Stimulated activated CD4-positive, alpha-beta T cell treated with anti-CD3 and anti-CD28 coated beads, Interleukin-2, amount 100 ng/mL, for 4 hours (primary cell): ENCODE results near the gene SCG3.
"Not testable (repeated sequence)": the region's sequence is repeated elsewhere in the genome, so short reads cannot be mapped to it uniquely, and the experiment has no call there.

Experiments
- DNase-seq: peaks from one replicate; pipeline ENCODE4 v3.0.0-alpha.2; 2020; ENCODE audit warnings: low read depth

The SCG3 gene

DNA sequence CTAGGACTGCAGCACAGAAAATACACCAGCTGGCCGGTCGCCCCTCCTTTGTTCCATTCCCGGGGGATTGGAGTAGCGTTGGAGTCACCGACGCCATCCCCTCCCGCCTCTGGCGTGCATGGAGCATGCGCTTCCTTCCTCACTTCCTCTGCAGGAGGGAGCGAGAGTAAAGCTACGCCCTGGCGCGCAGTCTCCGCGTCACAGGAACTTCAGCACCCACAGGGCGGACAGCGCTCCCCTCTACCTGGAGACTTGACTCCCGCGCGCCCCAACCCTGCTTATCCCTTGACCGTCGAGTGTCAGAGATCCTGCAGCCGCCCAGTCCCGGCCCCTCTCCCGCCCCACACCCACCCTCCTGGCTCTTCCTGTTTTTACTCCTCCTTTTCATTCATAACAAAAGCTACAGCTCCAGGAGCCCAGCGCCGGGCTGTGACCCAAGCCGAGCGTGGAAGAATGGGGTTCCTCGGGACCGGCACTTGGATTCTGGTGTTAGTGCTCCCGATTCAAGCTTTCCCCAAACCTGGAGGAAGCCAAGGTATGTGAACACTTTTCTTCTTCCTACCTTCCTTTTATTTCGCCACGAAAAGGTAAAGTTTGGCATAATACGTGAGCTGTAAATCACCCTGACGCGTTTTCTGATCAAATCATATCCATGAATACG lies at the start of gene SCG3:
TSS of gene SCG3 (plus strand) at position 201 of the 661 bp plus-strand sequence. CDS start at position 454, 253 bp downstream.
- peak; percentile 9 for DNase-seq

DNA sequence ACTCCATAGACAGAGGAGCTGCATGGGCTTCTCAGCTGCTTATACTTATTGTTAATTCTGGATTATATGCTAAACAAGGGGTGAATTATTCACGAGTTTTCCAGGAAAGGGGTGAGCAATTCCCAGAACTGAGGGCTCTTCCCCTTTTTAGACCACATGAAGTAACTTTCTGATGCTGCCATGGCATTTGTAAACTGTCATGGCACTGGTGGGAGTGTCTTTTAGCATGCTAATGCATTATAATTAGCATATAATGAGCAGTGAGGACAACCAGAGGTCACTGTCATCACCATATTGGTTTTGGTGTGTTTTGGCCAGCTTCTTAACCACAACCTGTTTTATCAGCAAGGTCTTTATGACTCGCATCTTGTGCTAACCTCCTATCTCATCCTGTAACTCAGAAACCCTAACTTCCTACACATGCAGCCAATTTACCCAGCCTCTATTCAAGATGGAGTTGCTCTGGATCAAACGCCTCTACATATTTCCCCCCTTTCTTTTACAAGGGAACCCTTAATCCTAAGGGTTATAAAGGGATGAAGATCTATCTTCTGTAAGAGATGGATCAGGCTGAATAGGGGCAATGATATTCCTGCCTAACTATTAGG lies 46.6 kb upstream of the SCG3 start:
- no peak for DNase-seq

DNA sequence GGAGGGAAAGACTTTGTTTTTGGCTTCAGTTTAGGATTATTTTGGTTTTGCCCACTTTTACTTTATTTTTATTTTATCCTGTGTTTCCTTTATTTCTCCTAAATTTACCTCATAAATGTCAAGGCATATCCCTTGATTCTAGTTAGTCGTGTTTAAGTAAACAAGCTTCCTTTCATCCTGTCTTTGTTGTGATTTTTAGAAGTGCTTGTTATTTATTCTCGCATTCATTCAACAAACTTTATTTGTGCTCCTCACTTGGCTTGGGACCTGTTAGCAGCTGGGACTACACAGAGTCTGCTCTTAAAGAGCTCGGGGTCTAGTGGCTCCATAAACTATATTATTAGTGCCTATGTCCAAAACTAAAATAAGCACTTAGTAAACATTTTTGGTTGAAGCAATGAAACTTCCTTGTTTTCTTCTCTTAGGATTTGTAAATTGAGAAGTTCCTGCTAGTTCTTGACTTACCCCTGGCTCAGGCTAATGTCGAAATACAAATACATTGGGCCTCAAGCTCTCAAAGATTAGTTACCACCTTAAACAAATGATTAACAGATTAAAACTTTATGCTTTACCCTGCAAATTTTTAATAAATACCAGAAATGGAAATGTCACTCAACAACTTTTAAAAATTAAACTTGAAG lies 39.7 kb upstream of the SCG3 start:
- no peak for DNase-seq

DNA sequence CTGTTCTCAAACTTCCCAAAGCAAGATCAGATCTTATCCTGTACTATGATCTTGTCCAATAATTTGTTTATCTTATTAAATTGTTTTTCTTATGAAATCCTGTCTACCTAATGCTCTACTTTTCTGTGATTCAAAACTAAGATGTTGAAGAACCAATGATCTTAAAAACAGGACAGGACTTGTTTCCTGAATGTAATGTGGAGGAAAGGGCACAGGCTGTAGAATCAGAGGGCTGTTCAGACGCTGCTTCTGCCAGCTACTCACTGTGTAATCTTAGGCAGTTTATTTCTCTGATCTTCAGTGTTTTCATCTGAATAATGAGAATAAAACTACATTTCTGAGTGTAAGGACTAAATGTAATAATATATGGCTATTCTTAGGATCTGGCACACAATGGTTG lies 38.6 kb upstream of the SCG3 start:
- DNase-seq: no peak

DNA sequence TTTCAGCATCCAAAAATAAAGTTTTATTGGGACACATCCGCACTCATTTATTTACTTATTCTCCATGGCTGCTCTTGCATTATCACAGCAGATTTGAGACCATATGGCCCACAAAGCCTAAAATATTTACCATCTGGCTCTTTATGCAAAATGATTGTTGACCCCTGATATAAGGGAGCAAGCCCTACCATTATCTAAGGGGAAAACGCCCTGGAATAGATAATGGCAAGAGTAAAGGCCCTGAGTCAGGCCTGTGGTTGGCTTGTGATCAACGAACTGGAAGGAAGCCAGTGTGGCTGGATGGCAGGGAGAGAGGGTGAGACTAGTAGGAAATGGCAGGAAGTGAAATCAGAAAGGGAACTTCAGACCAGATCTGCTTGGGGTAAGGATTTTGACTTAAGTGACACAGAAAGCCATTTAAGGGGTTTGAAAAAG lies 34.2 kb upstream of the SCG3 start:
- DNase-seq: no peak

DNA sequence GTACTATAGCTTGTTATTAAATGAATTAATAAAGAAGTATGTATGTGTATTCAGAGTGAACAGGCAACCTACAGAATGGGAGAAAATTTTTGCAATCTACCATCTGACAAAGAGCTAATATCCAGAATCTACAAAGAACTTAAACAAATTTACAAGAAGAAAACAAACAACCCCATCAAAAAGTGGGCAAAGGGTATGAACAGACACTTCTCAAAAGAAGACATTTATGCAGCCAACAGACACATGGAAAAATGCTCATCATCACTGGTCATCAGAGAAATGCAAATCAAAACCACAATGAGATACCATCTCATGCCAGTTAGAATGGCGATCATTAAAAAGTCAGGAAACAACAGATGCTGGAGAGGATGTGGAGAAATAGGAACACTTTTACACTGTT lies 33.2 kb upstream of the SCG3 start:
- DNase-seq: not testable (repeated sequence)

DNA sequence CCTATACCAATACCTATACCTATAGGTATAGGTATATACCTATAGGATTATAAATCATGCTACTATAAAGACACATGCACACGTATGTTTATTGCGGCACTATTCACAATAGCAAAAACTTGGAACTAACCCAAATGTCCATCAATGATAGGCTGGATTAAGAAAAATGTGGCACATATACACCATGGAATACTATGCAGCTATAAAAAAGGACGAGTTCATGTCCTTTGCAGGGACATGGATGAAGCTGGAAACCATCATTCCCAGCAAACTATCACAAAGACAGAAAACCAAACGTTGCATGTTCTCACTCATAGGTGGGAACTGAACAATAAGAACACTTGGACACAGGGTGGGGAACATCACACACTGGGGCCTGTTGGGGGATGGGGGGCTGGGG lies 32.7 kb upstream of the SCG3 start:
- not testable (repeated sequence) for DNase-seq

DNA sequence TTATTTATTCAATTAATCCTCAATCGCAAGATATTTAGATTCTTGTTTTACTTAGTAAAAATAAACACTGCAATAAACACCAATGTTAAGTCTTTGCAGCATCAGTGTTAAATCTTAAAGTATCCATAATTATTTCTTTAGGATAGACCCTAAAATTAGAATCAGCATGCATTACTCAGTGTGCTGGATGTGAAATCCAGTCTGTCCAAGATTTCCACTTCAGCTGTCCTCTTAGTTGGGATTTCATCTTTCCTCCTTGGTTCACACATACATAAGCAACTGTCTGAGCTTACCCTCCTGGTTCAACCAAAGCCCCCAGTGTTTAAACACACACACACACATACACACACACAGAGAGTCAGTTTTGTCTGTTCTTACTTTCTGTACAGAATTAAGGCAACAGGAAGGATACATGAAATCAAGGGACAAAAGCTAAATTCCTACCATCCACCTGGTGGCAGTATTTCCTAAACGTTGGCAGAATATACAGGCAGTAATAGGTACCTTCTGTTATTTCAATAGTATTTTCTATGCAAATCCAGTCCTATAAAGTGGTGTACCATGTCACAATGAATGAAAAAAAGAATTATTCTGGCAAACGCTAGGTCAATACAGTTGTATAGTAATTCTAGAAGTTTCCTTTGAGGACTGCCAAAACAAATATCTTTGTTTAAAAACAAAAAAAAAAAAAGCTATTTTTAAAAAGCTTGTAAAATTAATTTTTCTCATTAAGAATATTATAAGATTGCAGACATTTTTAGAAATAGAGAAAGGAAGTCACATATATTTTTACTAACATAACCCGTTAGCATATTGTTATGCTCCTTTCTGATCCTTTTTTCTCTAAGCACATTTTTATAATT lies 31.4 kb upstream of the SCG3 start:
- peak; percentile 36 for DNase-seq

DNA sequence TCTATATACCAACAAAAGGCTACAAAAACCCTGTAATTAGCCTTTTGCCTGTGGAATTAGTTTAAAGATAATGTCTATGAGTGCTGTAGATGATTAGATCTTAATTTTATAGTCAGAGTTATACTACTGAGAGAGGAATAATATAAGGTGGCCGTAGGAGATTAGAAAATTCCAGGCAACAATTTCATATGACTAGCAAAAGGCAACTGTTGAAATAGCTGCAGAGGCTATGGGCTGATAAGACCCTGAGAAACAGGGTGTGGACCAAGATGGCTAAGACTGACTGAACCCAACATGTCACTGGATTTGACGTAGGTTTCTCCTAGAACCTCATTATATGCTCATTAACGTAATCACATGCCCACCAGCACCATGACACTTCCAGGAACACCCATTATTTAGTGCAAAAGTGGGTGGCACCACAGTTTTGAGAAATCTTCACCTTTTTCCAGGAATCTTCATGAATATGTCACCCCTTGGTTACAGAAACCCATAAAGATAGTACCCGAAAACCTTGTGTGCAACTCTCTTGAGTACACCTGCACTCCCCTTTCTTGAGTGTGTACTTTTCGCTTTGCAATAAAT lies 29.1 kb upstream of the SCG3 start:
- no peak for DNase-seq

DNA sequence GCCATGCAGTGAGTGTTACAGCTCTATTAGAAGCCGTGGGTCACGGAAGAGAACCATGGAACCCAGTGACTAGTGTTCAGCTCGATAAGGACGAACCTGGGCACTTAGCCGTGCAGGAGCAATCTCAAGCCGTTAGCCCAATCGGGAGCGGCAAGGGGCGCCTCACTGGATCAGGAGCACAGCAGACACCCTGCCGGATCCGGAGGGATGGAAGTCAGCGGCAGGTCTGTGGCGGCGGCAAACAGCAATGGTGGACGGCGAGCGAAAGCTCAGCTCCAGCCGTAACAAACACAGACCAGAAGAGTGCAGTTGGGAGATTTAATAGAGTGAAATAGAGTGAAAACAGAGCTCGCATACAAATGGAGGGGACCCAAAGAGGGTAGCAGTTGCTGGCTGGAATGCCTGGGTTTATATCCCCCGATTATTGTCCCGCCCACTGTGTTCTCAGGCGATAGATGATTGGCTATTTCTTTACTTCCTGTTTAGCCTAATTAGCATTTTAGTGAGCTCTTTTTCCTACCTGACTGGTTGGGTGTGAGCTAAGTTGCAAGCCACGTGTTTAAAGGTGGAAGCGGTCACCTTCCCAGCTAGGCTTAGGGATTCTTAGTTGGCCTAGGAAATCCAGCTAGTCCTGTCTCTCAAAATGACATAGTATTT lies 25.8 kb upstream of the SCG3 start:
- DNase-seq: not testable (repeated sequence)

DNA sequence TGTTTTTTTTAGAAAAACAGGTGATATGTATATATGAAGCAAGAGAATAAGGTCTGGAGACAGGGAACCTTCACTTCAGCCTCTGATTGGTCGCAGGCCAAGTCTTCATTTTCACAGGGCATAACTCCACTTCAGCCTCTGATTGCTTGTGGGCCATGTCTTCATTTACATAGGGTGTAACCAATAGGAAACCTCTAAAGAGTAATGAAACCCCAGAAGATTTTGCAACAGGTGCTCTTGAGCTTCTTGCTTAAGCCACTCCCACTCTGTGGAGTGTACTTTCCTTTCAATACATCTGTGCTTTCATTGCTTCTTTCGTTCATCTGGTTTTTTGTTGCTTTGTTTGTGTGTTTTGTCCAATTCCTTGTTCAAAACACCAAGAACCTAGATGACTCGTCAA lies 22.6 kb upstream of the SCG3 start:
- no peak for DNase-seq

DNA sequence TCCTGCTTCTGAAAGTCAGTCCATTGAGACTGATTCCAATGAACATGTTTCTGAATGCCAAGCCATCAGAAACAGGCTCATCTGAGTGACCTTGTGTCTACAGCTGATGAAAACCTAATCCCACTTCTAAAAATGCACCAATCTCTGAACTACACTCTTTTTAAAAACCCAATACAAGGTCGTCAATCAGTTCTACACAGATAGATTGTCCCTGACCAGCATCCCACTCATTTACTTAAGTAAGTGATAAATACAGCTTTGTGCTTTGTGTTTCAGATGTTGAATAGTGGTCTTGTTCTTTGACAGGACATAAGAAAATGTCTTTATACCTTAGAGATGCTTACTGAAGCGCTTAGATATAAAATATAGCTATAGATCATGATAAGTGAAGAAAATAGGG lies 20.2 kb upstream of the SCG3 start:
- no peak for DNase-seq

DNA sequence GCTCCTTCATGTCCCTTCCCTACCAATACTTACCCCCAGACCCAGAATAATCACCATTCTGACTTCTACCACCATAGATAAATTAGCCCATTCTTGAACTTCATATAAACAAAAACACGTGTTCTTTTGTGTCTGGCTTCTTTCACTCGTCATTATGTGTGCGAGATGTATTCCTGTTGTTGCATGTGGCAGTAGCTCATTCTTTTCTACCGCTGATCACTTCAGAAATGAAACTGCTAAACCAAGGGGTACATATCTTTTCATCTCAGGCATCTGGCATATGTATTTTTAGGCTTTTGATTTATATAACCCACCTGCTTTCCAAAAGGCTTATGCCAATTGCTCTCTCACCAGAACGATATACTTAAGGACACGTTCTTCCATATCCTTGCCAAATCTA lies 13.8 kb upstream of the SCG3 start:
- no peak for DNase-seq

DNA sequence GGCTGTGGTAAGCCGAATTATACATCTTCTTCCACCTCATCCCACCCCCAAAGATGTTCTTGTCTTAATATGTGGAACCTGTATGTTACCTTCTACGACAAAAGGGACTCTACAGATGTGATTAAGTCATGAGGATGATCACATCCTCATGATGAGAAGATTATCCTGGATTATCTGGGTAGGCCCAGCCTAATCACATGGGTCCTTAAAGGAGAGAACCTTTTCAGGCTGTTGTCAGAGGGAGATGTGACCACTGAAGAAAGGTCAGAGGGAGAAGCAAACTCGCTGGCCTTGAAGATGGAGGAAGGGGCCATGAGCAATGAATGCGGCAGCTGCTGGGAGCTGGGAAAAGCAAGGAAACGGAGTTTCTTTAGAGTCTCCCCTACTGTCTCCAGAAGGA lies 12.9 kb upstream of the SCG3 start:
- DNase-seq: no peak

DNA sequence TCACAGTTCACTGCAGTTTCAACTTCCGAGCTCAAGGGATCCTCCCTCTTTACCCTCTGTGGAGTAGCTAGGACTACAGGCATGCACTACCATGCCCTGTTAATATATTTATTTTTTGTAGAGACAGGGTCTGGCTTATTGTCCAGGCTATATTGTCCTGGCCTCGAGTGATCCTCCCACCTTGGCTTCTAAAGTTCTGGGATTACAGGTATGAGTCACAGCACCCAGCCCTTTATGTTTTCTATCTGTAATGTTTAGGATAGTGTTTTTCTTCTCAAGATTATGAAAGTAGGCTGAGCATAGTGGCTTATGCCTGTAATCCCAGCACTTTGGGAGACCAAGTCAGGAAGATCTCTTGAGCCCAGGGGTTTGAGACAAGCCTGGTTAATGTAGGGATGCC lies 11.9 kb upstream of the SCG3 start:
- no peak for DNase-seq

DNA sequence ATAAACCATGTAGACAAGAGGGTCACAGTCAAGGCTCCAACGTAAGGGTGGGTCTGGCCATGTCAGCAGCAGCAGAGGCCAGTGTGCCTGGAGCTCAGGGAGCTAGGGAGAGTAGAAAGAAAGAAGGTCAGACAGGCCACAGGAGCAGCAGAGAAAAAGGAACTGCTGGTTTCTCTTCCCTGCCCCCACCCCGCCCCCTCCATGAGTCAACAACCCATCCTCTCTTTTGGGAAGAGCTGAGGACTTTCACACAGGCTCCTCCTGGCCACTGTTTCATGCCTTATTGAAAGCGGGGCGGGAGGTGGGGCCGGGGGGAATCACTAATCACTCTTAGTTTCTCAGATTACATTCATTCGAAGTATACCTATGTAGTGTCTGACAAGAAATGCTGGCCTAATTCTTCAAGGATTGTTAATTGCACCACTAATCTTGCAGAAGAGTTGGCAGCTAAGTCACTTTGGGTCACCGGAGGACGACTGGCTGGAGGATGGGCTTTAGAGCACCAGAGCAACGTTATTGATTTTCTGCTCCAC lies 9.1 kb upstream of the SCG3 start:
- DNase-seq: no peak

DNA sequence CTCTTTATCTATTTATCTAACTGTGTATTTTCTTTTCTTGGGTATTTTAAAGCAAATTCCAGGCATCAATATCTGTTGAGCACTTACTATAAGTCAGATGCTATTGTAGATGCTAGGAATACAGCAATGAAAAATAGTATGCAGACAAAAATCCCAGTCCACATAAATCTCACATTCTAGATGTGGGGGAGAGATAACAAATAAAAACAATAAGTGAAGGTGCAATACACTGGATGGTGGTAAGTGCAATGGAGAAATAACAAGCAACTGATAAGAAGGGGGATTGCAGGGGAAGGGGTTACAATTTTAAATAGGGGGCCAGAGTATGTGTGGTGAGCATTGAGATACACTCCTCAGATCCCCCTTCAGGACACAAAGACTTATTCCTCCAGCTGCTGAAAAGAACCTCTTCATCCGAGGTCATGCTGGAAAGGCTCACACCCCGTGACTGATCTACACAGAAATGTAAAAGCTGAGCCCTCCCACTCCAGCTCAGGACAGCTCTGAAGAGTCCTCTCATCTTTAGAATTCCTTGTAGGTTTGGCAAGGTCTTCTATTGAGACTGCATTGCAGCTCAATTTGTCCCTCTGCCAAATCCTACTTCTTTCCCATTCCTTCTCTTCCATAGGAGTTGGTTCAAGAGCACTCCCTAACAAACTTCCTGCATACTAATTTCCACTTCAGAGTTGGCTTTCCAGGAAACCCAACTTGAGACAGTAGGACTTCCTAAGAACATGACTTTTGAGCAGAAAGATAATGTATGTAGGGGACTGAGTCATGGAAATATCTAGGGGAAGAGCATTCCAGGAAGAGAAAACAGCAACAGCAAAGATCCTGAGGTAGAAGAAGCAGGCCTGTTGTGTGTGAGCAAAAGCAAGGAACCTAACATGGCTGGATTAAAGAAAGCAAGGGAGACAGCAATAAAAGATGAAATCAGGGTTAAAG lies 8.1 kb upstream of the SCG3 start:
- no peak for DNase-seq

DNA sequence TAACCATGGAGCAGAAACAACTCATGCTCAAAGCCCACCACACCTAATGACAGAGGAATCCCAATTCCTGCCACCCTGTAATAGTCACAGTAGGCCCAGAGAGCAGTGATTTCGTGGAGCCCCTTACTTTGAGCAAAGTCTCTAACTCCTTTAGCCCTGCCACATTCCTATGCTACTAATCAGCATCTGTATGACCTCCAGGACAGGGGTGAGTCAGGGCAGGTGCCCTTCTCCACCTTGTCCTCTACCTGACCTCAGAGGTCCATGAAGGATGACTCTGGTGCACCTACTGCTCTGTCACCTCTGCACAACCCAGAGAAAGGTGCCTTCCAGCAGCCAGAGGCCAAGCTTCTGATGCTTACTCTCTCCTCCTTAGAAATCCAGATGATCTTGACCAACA lies 6.1 kb upstream of the SCG3 start:
- DNase-seq: no peak

DNA sequence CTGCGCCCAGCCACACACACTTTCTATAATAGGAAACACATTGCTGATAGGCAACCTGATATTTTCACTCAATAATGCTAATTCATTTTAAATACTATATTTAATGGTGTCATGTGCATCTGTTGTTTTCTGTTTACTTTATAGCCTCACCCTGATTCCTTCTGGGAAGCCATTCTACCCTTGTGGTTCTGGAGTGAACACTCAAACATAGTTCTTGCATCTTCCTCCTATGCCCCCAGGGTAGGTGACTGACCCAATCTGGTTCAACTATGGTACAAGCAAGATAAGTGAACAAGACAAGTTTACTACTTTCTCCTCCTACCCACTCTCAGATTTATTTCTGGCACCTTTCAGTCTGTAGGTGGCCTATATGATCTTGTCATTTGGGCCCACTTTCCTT lies 4.3 kb upstream of the SCG3 start:
- no peak for DNase-seq

DNA sequence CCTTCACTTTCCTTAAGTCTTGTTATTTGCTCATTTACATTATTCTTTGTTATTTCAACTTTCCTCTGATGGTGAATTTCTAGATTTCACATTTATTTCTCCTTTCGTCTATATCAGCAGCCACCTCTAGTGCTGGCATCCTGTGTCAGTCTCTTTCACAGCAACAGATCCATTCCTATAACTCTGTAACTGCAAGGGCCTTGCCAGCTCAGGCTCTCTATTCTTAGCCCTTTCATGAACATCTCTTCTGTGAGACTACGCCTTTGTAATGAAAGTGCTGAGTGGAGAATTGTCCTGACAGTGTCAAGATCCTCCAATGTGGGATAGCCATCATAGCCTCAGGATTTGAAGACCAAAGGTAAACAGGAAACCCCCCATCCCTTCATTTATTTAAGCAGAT lies 3.9 kb upstream of the SCG3 start:
- DNase-seq: no peak
